Chondrocyte (in vitro differentiated cells): ENCODE measurements around the gene DLG2. TPM values are rescaled to one million over a fixed set of nuclear protein-coding genes. Genes with fewer than 3 reads are reported as not detected.

Experiments used
- DNase-seq: peaks from one replicate; pipeline ENCODE4 v3.0.0; 2021; ENCODE audit warnings: mixed read lengths, low spot score
- H3K27ac Mint-ChIP-seq: one replicate; pipeline ENCODE4 v1.8.0; 2021; ENCODE audit warnings: mild to moderate bottlenecking, moderate library complexity, mixed read lengths; ENCODE audit not compliant: unreplicated experiment
- H3K27me3 Mint-ChIP-seq: 2 replicates; pipeline ENCODE4 v1.8.0; 2021; ENCODE audit warnings: low read depth, mixed read lengths
- H3K36me3 Mint-ChIP-seq: 2 replicates; pipeline ENCODE4 v1.8.0; 2021; ENCODE audit warnings: low read depth, mixed read lengths
- H3K4me1 Mint-ChIP-seq: 2 replicates; pipeline ENCODE4 v1.8.0; 2021; ENCODE audit warnings: low read depth, mild to moderate bottlenecking, mixed read lengths
- H3K4me3 Mint-ChIP-seq: one replicate; pipeline ENCODE4 v1.8.0; 2021; ENCODE audit warnings: mild to moderate bottlenecking, moderate library complexity, mixed read lengths; ENCODE audit not compliant: unreplicated experiment
- H3K9me3 Mint-ChIP-seq: 2 replicates; pipeline ENCODE4 v1.8.0; 2021; ENCODE audit warnings: low read depth, mixed read lengths
- CTCF ChIP-seq: fragments of 200-600 bp; sonication (generic); IDR thresholded peaks from 2 replicates; pipeline ENCODE4 v1.5.0; 2021; ENCODE audit warnings: antibody characterized with exemption, mild to moderate bottlenecking, moderate library complexity
- total RNA-seq: library from RNA; stranded (reverse); gene quantifications from 3 replicates; pipeline ENCODE4 v1.2.1, GENCODE V29; 2021

DLG2 gene
- total RNA-seq, 1 donor from 2014 or later, result 1.3 TPM

- H3K27me3 Mint-ChIP-seq, result peaks cover 19% of the 10 kb centered on the region
- no peaks in the 10 kb centered on the region for H3K36me3 Mint-ChIP-seq
- no peaks in the 10 kb centered on the region for H3K4me1 Mint-ChIP-seq
- TF ChIP-seq CTCF, result no peak
- no peak overlapping the region for H3K27ac Mint-ChIP-seq
- H3K9me3 Mint-ChIP-seq, result no peaks in the 10 kb centered on the region
- no peak for DNase-seq
- H3K4me3 Mint-ChIP-seq, result no peak overlapping the region
Measured at GRCh38 chr11:84452211-84452610, 1174.9 kb downstream of the DLG2 start.

- Mint-ChIP-seq H3K36me3 (no peaks in the 10 kb centered on the region), H3K4me1 (no peaks in the 10 kb centered on the region), H3K4me3 (no peak overlapping the region), H3K27me3 (peaks cover 29% of the 10 kb centered on the region), H3K27ac (no peak overlapping the region), H3K9me3 (peaks cover 10% of the 10 kb centered on the region)
- TF ChIP-seq CTCF, result no peak
- no peak for DNase-seq
Measured at GRCh38 chr11:84438565-84438964, 1188.6 kb downstream of the DLG2 start.

DNA sequence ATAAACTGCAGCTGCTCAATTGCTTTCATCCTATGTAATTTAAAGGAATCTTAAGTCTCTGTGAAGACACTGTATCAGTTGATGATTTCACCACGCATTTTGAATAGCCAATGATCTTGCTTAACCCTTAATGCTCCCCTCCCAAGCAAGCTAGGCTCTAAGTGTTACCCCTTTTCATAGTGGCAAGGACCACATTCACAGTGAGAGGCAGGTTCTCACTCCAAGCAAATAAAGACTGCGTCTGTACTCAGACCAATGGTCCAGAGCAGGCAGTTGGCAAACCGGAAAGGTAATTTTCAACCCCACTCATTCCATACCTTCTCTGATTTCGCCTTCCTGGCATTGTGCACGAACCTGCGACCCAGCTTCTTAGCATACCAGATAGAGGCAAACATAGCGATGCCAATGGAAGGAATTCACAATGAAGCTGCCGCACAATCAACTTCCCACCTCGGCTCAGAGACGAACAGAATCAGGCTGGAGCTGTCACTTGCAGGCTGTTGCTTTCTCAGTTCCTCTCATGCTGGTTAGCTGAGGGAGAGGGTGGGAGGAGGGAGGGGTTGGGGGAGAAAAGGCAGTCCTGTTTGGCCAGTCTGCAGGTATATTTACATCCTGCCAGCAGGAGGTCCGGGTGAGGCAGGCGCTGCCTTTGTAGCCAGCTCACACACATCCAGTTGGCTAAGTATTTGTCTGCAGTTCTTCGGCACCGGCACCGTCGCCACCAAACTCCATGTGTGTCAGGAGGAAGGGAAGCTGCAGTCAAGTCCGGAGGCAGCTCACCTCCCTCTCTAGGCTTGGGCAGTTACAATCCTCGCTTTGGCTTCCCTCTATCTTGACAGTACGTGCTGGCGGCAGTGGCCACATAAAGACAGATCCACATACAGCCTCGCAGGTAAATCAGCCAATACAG, 1189.8 kb downstream of the DLG2 start:
- H3K36me3 Mint-ChIP-seq, result no peaks in the 10 kb centered on the region
- H3K27ac Mint-ChIP-seq, result no peak overlapping the region
- no peaks in the 10 kb centered on the region for H3K4me1 Mint-ChIP-seq
- peaks cover 10% of the 10 kb centered on the region for H3K9me3 Mint-ChIP-seq
- no peak overlapping the region for H3K4me3 Mint-ChIP-seq
- no peak for DNase-seq
- no peak for TF ChIP-seq CTCF
- H3K27me3 Mint-ChIP-seq, result peaks cover 29% of the 10 kb centered on the region

- no peak overlapping the region for H3K27ac Mint-ChIP-seq
- no peak for DNase-seq
- no peaks in the 10 kb centered on the region for H3K4me1 Mint-ChIP-seq
- H3K4me3 Mint-ChIP-seq, result no peak overlapping the region
- no peaks in the 10 kb centered on the region for H3K36me3 Mint-ChIP-seq
- H3K27me3 Mint-ChIP-seq, result peaks cover 7% of the 10 kb centered on the region
- no peak for TF ChIP-seq CTCF
- H3K9me3 Mint-ChIP-seq, result no peaks in the 10 kb centered on the region
Measured at GRCh38 chr11:84430661-84431060, 1196.5 kb downstream of the DLG2 start.

DNA sequence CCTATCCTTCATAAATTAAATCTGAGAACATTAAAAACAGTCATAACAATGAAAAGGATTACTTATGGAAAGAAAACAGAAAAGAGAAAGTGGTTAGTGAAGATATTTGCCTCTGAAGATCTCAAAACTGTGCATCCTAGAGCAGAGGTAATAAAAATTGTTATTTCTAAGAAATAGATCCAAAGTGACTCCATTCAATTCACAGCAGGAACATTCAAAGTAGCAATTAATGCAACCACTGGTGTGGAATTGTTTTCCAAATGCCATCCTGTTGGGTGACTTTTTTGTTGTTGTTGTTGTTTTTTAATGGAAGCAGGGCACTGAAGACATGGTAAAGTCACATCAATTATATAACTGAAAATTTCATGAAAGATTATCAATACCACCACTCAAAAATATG, 1201.5 kb downstream of the DLG2 start:
- H3K27me3 Mint-ChIP-seq, result peaks cover 4% of the 10 kb centered on the region
- H3K4me3 Mint-ChIP-seq, result no peak overlapping the region
- H3K9me3 Mint-ChIP-seq, result no peaks in the 10 kb centered on the region
- TF ChIP-seq CTCF, result no peak
- no peak for DNase-seq
- no peak overlapping the region for H3K27ac Mint-ChIP-seq
- no peaks in the 10 kb centered on the region for H3K36me3 Mint-ChIP-seq
- no peaks in the 10 kb centered on the region for H3K4me1 Mint-ChIP-seq
